Esophagus squamous epithelium (tissue), 5 donors: ENCODE data around the gene USP26. TPM values are rescaled to one million over a fixed set of nuclear protein-coding genes. Genes with fewer than 3 reads are reported as not detected.

Source experiments
- DNase-seq: peaks from one replicate; lab custom pipeline; 2025; lab: John Stamatoyannopoulos, UW
- H3K27ac ChIP-seq, 4 donors: fragments of 200-600 bp; sonication (generic); one replicate each; pipeline ENCODE4 v1.5.1; 2016 to 2019; ENCODE audit warnings: mild to moderate bottlenecking in 1 of 4
- H3K27me3 ChIP-seq, 4 donors: fragments of 200-600 bp; sonication (generic); 1 replicate in 3 of 4; 2 replicates in 1 of 4; pipeline versions ENCODE4 v1.5.1 to v1.6.0; 2017 to 2021; ENCODE audit warnings: antibody characterized with exemption in 1 of 4
- H3K36me3 ChIP-seq, 3 donors: fragments of 200-600 bp; sonication (generic); one replicate each; pipeline ENCODE4 v1.5.1; 2016 to 2019
- H3K4me1 ChIP-seq, 3 donors: fragments of 200-600 bp; sonication (generic); one replicate each; pipeline ENCODE4 v1.5.1; 2017 to 2019
- H3K4me3 ChIP-seq, 4 donors: fragments of 200-600 bp; sonication (generic); 1 replicate in 3 of 4; 2 replicates in 1 of 4; pipeline ENCODE4 v1.5.1; 2016 to 2019; ENCODE audit warnings: mild to moderate bottlenecking in 2 of 4, moderate library complexity in 1 of 4
- H3K9me3 ChIP-seq, 3 donors: fragments of 200-600 bp; sonication (generic); one replicate each; pipeline ENCODE4 v1.5.1; 2016 to 2019
- POLR2A ChIP-seq, 4 donors: fragments of 450-650 bp; IDR thresholded peaks; one replicate each; pipeline ENCODE4 v1.6.1; 2017; ENCODE audit warnings: antibody characterized with exemption in 4 of 4, mild to moderate bottlenecking in 4 of 4, moderate library complexity in 3 of 4
- WGBS, 2 donors: methylation state at CpG; one replicate each; pipeline ENCODE4 v1.1.5; 2018; 5-methylcytosine and 5-hydroxymethylcytosine counted together
- intact Hi-C: fragments of 100-400 bp; cut with DNase I; formaldehyde crosslinking; loops from one replicate; pipeline ENCODE4 v1.15.0; 2022
- total RNA-seq, 4 donors: library from RNA; depleted of rRNA; stranded (reverse); fragments of >200 nt; gene quantifications; one replicate each; pipeline ENCODE4 v1.1.0, GENCODE V29; 2016
- TF ChIP-seq, protein P1 (sequence below), 6 experiments: fragments of 450-650 bp in 4 of 6; fragments of 200-600 bp in 2 of 6; sonication (generic) in 2 of 6; IDR thresholded peaks; one replicate each; pipeline ENCODE4 v1.5.1; 2016 to 2019; ENCODE audit warnings: antibody characterized with exemption in 6 of 6, mild to moderate bottlenecking in 4 of 6, moderate library complexity in 4 of 6
- donor health status: DM: yes; HTN: yes; CAD: no.

Gene USP26, protein sequence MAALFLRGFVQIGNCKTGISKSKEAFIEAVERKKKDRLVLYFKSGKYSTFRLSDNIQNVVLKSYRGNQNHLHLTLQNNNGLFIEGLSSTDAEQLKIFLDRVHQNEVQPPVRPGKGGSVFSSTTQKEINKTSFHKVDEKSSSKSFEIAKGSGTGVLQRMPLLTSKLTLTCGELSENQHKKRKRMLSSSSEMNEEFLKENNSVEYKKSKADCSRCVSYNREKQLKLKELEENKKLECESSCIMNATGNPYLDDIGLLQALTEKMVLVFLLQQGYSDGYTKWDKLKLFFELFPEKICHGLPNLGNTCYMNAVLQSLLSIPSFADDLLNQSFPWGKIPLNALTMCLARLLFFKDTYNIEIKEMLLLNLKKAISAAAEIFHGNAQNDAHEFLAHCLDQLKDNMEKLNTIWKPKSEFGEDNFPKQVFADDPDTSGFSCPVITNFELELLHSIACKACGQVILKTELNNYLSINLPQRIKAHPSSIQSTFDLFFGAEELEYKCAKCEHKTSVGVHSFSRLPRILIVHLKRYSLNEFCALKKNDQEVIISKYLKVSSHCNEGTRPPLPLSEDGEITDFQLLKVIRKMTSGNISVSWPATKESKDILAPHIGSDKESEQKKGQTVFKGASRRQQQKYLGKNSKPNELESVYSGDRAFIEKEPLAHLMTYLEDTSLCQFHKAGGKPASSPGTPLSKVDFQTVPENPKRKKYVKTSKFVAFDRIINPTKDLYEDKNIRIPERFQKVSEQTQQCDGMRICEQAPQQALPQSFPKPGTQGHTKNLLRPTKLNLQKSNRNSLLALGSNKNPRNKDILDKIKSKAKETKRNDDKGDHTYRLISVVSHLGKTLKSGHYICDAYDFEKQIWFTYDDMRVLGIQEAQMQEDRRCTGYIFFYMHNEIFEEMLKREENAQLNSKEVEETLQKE
- total RNA-seq: not detected

GRCh38 chrX:133097031-133097430 lies at the start of gene USP26:
TSS of gene USP26 (minus strand) at chrX:133097109. CDS start at chrX:133028220, 68,889 bp downstream.
- WGBS, 2 donors: 93 to 97% methylated on average over 16 of the region's 16 CpGs
- Histone ChIP-seq H3K4me3 (no peak within 1 kb of the TSS), H3K4me1 (no peaks in the 10 kb centered on the region), H3K9me3 (no peaks in the 10 kb centered on the region), H3K27me3 (no peaks in the 10 kb centered on the region), H3K27ac (no peak within 1 kb of the TSS), H3K36me3 (no peaks in the 10 kb centered on the region)
- DNase-seq: no peak
- TF ChIP-seq, protein P1, sequence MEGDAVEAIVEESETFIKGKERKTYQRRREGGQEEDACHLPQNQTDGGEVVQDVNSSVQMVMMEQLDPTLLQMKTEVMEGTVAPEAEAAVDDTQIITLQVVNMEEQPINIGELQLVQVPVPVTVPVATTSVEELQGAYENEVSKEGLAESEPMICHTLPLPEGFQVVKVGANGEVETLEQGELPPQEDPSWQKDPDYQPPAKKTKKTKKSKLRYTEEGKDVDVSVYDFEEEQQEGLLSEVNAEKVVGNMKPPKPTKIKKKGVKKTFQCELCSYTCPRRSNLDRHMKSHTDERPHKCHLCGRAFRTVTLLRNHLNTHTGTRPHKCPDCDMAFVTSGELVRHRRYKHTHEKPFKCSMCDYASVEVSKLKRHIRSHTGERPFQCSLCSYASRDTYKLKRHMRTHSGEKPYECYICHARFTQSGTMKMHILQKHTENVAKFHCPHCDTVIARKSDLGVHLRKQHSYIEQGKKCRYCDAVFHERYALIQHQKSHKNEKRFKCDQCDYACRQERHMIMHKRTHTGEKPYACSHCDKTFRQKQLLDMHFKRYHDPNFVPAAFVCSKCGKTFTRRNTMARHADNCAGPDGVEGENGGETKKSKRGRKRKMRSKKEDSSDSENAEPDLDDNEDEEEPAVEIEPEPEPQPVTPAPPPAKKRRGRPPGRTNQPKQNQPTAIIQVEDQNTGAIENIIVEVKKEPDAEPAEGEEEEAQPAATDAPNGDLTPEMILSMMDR (IDR thresholded peaks at IDR 0.05): no peak
- TF ChIP-seq POLR2A (IDR thresholded peaks at IDR 0.05): no peak
- intact Hi-C loops: no loop called here

DNA sequence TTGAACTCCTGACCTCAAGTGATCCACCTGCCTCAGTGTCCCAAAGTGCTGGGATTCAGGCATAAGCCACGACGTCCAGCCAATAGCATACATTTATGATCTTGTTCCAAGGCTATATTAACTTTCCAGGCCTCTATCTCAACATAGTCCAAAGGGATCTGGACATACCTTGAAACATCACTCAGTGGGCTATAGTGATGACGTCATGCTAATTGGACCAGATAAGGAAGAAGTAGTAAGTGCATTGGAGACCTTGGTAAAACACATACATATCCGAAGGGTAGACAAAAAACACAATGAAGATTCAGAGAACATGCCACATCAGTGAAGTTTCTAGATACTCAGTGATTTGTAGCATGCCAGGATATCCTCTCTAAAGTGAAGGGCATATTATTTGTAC lies 37.4 kb upstream of the USP26 start:
- DNase-seq: no peak
- WGBS, 2 donors: 82 to 90% methylated on average over 4 of the region's 4 CpGs
- Histone ChIP-seq H3K27me3 (no peaks in the 10 kb centered on the region), H3K4me1 (no peaks in the 10 kb centered on the region), H3K27ac (no peak overlapping the region), H3K36me3 (no peaks in the 10 kb centered on the region), H3K9me3 (no peaks in the 10 kb centered on the region), H3K4me3 (no peak overlapping the region)
- intact Hi-C loops: no loop called here
- no peak for TF ChIP-seq POLR2A (IDR thresholded peaks at IDR 0.05)
- TF ChIP-seq, protein P1 (IDR thresholded peaks at IDR 0.05): no peak

DNA sequence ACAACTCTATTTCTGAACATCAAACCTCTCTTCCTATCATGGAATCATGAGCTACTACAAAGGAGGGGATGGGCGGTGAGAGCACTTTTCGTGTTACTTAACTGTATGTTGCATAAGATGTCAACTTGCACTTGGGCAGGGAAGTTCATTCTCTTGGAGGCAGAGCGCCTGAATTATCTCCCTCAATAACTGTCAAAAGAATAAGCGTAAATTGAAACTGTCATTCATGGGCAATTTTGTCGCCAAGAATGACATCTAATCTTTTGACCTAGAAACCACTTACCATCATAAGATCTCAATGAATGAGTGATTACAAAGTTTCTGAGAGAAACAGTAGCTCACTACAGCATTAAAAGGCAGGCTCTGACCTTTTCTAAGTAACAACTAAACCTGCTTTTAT lies 23.5 kb upstream of the USP26 start:
- WGBS, 2 donors: 89 to 90% methylated on average over 5 of the region's 5 CpGs
- TF ChIP-seq, protein P1 (IDR thresholded peaks at IDR 0.05): no peak
- no peak for TF ChIP-seq POLR2A (IDR thresholded peaks at IDR 0.05)

DNA sequence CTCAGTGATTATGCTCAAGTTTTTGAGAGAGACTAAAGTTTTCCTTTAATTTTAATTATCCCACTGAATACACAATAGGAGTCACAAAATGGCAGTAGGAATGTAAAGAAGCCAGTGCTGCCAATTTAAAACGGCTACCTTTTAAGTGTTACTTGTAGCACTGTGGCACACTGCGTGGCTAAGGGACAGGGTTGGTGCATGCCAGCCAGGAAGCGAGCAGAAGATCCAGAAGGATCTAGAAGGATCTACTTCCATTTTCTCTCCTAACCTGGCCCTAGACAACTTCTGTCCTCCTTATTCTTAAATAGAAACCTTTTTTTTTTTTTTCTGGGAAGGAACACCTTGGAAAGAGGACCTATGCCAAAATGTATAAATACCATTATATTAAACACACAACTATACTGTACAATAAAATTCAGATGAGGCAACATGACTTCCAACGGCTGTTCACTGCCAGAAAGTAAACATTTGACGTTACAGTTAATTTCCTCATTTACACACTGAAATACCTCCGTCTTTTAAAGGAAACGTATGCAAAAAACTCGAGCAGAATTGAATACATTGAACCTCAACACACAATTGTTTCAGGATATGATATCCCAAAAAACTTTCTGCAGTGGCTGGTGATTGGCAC lies 2.7 kb downstream of the USP26 start:
- 46 to 59% methylated on average over 8 of the region's 8 CpGs for WGBS, 2 donors
- no peaks in the 10 kb centered on the region for H3K36me3 ChIP-seq
- TF ChIP-seq, protein P1 (IDR thresholded peaks at IDR 0.05): no peak
- TF ChIP-seq POLR2A (IDR thresholded peaks at IDR 0.05): no peak

More for the DNA sequence above, 23.5 kb upstream of the USP26 start:
- no peaks in the 10 kb centered on the region for H3K36me3 ChIP-seq
- no peak overlapping the region for H3K4me3 ChIP-seq
- H3K27me3 ChIP-seq: no peaks in the 10 kb centered on the region
- H3K4me1 ChIP-seq: no peaks in the 10 kb centered on the region
- intact Hi-C loops: no loop called here
- no peaks in the 10 kb centered on the region for H3K9me3 ChIP-seq
- no peak overlapping the region for H3K27ac ChIP-seq
- DNase-seq: no peak

More for the DNA sequence above, 2.7 kb downstream of the USP26 start:
- Histone ChIP-seq H3K4me1 (no peaks in the 10 kb centered on the region), H3K27ac (no peak overlapping the region), H3K9me3 (no peaks in the 10 kb centered on the region), H3K4me3 (no peak overlapping the region), H3K27me3 (no peaks in the 10 kb centered on the region)
- DNase-seq: no peak
- intact Hi-C loops: no loop called here
